SJSA1 (cell line): ENCODE results near the gene TRAM1L1. TPM values are rescaled to one million over a fixed set of nuclear protein-coding genes. Genes with fewer than 3 reads are reported as not detected.
A peak's percentile ranks its signal among the peaks of the same experiment; 100 is the strongest.

Experiments used
- DNase-seq, 2 experiments: peaks; one replicate each; pipeline ENCODE4 v3.0.0-alpha.2; 2015 to 2020; ENCODE audit warnings: low spot score in 2 of 2, low read depth in 1 of 2
- H3K27ac ChIP-seq: fragments of 250-450 bp; sonication (Bioruptor Pico); 2 replicates; pipeline ENCODE4 v1.5.1; 2020; ENCODE audit warnings: mild to moderate bottlenecking, moderate library complexity
- H3K27me3 ChIP-seq: fragments of 250-450 bp; sonication (Bioruptor Pico); replicated peaks from 2 replicates; pipeline ENCODE4 v1.5.1; 2020; ENCODE audit warnings: mild to moderate bottlenecking, moderate library complexity
- H3K36me3 ChIP-seq: fragments of 250-450 bp; sonication (Bioruptor Pico); 2 replicates; pipeline ENCODE4 v1.5.1; 2020; ENCODE audit warnings: mild to moderate bottlenecking
- H3K4me1 ChIP-seq: fragments of 250-450 bp; sonication (Bioruptor Pico); replicated peaks from 2 replicates; pipeline ENCODE4 v1.6.1; 2021; ENCODE audit warnings: mild to moderate bottlenecking
- H3K4me3 ChIP-seq: fragments of 250-450 bp; sonication (Bioruptor Pico); 2 replicates; pipeline ENCODE4 v1.5.1; 2020; ENCODE audit warnings: mild to moderate bottlenecking
- H3K9me3 ChIP-seq: fragments of 250-450 bp; sonication (Bioruptor Pico); replicated peaks from 2 replicates; pipeline ENCODE4 v1.5.1; 2020; ENCODE audit warnings: mild to moderate bottlenecking
- total RNA-seq: library from RNA; depleted of rRNA; stranded (reverse); fragments of >200 nt; shearing (Covaris generic); gene quantifications from 2 replicates; pipeline ENCODE4 v1.2.3, GENCODE V29; 2014; rRNA removed

Gene TRAM1L1
- total RNA-seq: 5.3 and 5.7 TPM in 2 replicates

DNA sequence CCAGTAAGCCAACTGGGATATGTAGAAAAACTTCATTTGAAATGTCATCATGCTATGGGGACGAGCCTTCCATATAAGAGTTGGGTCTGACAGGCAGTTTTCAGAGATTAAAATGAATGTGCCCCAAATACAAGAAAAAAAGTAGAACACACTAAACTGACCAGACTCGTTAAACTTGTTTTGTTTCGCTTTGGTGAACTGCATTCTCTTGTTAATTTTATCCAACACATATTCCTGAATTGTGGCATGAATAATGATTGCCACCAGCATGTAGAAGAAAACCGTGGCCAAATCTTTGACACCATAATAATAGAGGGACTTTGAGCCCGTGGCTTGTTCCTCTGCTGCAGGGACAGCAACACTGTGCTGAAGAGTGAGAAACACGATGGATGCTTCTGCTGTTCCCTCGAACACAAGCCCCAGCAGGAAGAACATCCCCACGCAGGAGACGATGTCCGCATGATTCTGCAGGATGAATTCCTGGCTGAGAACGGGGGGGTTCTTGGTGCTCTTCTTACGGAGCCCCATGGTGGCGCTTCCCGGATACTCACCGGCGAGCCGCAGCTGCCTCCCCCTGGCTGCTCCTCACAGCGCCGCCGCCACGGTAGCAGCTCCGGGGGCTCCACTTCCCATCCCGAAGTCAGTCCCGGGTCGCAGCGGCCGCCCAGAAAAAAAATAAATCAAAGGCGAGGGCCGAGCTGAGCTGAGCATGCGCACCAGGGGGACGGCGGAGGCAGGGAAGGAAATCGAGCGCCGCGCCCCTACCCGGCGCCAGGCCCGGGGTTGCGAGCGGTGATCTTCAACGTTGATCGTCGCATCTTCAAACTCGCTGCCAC lies at the start of gene TRAM1L1:
Gene TRAM1L1 (minus strand): TSS at position 711 of the 836 bp plus-strand sequence. CDS start 183 bp downstream, at position 528.
- Histone ChIP-seq H3K36me3 (no peaks in the 10 kb centered on the region), H3K4me1 (peaks cover 10% of the 10 kb centered on the region; the same call in 1 of the 2 replicates), H3K9me3 (no peaks in the 10 kb centered on the region), H3K27ac (peak within 1 kb of the TSS; percentile 31), H3K27me3 (no peaks in the 10 kb centered on the region), H3K4me3 (peak within 1 kb of the TSS; percentile 48)
- peak; percentile 80 to 83 for DNase-seq

GRCh38 chr4:117134386-117134785 lies 49.0 kb upstream of the TRAM1L1 start:
- Histone ChIP-seq H3K4me3 (no peak overlapping the region), H3K27me3 (no peaks in the 10 kb centered on the region), H3K27ac (no peak overlapping the region), H3K4me1 (no peaks in the 10 kb centered on the region), H3K9me3 (no peaks in the 10 kb centered on the region), H3K36me3 (no peaks in the 10 kb centered on the region)
- DNase-seq: peak in 1 of 2 experiments; percentile 22

DNA sequence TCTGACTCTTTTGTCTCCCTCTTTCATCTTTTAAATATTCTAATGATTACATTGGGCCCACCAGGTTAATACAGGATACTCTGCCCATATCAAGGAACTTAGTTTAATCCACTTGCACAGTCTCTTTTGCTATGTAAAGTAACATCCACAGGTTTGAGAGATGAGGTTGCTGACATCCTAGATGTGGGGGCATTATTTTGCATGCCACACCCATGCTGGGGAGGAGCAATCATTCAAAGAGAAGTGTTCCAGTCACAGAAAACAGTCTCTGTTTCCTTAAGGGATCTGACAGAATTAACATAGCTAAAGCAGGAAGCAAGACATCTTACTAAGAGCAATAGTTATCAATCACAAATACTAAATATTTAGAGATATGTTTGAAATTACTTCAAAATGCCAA lies 11.5 kb upstream of the TRAM1L1 start:
- no peaks in the 10 kb centered on the region for H3K9me3 ChIP-seq
- no peaks in the 10 kb centered on the region for H3K27me3 ChIP-seq
- no peak overlapping the region for H3K4me3 ChIP-seq
- no peaks in the 10 kb centered on the region for H3K36me3 ChIP-seq
- no peak for DNase-seq
- no peaks in the 10 kb centered on the region for H3K4me1 ChIP-seq
- H3K27ac ChIP-seq: no peak overlapping the region

DNA sequence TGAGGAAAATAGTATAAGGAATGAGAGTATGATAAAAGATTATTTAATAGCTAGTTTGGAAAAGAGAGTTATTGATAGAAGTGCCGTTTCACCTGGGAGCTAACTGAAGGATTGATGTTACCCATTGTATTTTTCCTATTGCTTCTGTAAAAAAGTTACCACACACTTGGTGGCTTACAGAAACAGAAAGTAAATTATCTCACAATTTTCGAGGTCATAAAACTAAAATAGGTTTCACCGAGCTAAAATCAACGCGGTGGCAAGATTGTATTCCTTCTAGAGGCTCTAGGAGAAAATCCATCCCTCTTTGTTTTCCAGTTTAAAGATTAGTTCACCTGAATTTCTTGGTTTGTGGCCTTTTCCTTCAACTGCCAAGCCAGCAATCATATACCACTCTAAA lies 11.1 kb upstream of the TRAM1L1 start:
- Histone ChIP-seq H3K9me3 (no peaks in the 10 kb centered on the region), H3K4me3 (no peak overlapping the region), H3K27me3 (no peaks in the 10 kb centered on the region), H3K4me1 (no peaks in the 10 kb centered on the region), H3K27ac (no peak overlapping the region), H3K36me3 (no peaks in the 10 kb centered on the region)
- DNase-seq: no peak

DNA sequence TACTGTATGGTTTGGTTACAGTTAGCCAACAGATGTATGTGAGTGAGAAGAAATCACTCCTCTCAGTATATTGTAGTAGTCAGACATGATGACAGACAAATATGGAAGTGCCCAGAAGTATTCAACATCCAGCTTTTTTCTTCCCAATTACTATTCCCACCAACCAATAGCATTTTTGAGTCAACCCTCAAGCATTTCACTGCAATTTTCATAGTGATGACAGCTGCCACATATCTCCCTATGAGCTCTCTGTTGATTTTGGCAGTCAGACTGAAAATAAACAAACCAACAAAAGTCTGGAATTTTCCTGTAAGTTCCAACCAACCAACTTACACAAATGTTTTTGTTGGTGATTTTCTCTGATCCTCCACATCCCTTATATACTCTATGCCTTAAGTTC lies 8.2 kb upstream of the TRAM1L1 start:
- H3K27me3 ChIP-seq: no peaks in the 10 kb centered on the region
- no peaks in the 10 kb centered on the region for H3K4me1 ChIP-seq
- no peak overlapping the region for H3K27ac ChIP-seq
- no peaks in the 10 kb centered on the region for H3K9me3 ChIP-seq
- peak in 1 of 2 experiments; percentile 21 for DNase-seq
- H3K4me3 ChIP-seq: no peak overlapping the region
- H3K36me3 ChIP-seq: no peaks in the 10 kb centered on the region

- Histone ChIP-seq H3K9me3 (no peaks in the 10 kb centered on the region), H3K36me3 (no peaks in the 10 kb centered on the region), H3K27me3 (no peaks in the 10 kb centered on the region), H3K4me1 (no peaks in the 10 kb centered on the region), H3K27ac (no peak overlapping the region), H3K4me3 (no peak overlapping the region)
- no peak for DNase-seq
Measured at GRCh38 chr4:117077760-117078159, 7.6 kb downstream of the TRAM1L1 start.

- DNase-seq: no peak
- H3K9me3 ChIP-seq: no peaks in the 10 kb centered on the region
- H3K36me3 ChIP-seq: no peaks in the 10 kb centered on the region
- H3K27me3 ChIP-seq: no peaks in the 10 kb centered on the region
- no peaks in the 10 kb centered on the region for H3K4me1 ChIP-seq
- H3K27ac ChIP-seq: no peak overlapping the region
- H3K4me3 ChIP-seq: no peak overlapping the region
Measured at GRCh38 chr4:117068120-117068519, 17.3 kb downstream of the TRAM1L1 start.

DNA sequence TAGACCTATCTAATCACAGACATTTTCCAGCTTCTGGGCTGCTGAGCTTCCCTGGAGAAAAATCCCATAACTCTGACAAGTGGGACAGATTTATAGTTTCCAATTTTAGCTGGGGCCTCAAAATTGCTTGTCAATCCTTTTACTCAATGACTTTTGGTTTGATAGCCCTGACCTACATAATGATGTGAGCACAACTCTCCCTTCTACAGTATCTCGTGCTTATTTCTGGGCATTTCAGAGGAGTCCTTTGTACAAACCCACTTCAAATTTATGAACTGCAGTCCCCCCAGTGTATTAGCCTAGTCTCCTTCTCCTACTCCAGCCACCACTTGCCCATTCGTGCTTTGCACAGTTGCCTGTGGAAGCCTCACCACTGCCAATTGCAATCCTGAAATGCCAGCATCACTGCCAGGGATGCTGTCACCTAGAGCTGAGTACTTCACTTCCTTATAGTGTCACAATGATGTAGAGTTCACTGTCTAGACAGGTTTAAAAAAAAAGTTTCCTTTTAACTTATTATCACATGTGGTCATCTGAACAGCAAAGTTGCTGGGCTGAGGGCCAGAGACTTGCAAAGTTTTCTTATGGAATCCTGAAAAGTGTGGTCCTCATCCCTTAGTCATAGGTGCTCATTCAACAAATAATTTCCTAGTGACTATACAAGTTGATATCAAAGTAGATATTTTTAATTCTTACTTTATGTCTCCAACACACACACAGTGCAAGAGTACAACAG lies 21.2 kb downstream of the TRAM1L1 start:
- Histone ChIP-seq H3K4me3 (no peak overlapping the region), H3K9me3 (no peaks in the 10 kb centered on the region), H3K4me1 (no peaks in the 10 kb centered on the region), H3K36me3 (no peaks in the 10 kb centered on the region), H3K27ac (no peak overlapping the region), H3K27me3 (no peaks in the 10 kb centered on the region)
- no peak for DNase-seq

GRCh38 chr4:117042962-117043361 lies 42.4 kb downstream of the TRAM1L1 start:
- Histone ChIP-seq H3K27ac (no peak overlapping the region), H3K36me3 (no peaks in the 10 kb centered on the region), H3K4me3 (no peak overlapping the region), H3K27me3 (no peaks in the 10 kb centered on the region), H3K9me3 (no peaks in the 10 kb centered on the region), H3K4me1 (no peaks in the 10 kb centered on the region)
- DNase-seq: no peak
